Renal cortex interstitium (tissue), 11 donors: ENCODE results near the gene TRIM3. TPM values are rescaled to one million over a fixed set of nuclear protein-coding genes. Genes with fewer than 3 reads are reported as not detected.

Experiments
- DNase-seq, 11 donors: peaks; one replicate each; pipeline ENCODE4 v3.0.0-alpha.2; 2013; ENCODE audit warnings: low read depth in 9 of 11, low spot score in 4 of 11; ENCODE audit errors: extremely low read depth in 1 of 11
- polyA plus RNA-seq, 3 donors: library from polyadenylated mRNA; unstranded; fragments of 120-200 nt; gene quantifications; one replicate each; pipeline ENCODE4 v1.2.1, GENCODE V29; 2013; ENCODE audit not compliant: insufficient read length in 3 of 3

Gene TRIM3
- polyA plus RNA-seq, 3 donors, result 17.2 to 28.2 (median 25.1) TPM

DNA sequence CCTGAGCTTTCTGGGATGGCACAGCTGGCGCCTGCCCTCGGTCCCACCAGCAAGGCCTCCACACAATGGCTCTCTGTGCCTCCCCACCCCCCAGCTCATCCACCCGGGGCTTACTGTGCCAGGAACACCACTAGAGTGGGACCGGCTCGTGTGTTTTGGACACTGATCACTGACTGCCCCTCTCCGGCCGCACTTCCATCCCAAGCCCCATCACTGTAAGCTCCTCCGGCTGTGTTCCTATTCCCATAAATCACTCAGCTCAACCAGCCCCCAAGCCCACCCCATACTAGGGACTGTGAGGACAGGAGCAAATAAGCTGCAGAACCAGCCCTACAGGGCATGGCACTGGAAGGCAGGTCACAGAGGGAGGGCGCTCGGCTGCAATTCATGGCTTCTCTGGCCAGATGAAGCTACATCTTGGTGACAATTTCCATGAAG lies 62.1 kb downstream of the TRIM3 start:
- no peak for DNase-seq

- DNase-seq, result no peak
These were observed 62.9 kb downstream of the TRIM3 start for GRCh38 chr11:6410695-6411430.

GRCh38 chr11:6406370-6406769 lies 67.4 kb downstream of the TRIM3 start:
- no peak for DNase-seq

DNA sequence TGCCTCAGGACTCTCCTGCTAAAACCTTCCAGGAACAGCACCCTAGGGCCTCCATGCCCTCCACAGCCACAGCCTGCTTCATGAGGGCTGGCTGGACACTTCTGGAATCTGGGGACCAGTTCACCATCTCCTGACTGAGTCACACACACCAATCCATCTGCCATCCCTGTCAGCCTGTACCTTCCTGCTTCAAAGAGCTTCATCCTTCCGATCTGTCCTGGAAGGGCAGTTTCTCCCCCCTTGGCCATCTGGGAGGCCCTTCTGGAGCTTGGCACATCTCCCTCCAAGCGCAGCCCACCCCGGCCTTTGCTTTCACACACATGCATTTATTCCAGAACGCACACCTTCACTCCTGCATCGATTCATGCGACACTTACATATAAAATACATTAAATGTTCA lies 67.9 kb downstream of the TRIM3 start:
- no peak for DNase-seq

DNA sequence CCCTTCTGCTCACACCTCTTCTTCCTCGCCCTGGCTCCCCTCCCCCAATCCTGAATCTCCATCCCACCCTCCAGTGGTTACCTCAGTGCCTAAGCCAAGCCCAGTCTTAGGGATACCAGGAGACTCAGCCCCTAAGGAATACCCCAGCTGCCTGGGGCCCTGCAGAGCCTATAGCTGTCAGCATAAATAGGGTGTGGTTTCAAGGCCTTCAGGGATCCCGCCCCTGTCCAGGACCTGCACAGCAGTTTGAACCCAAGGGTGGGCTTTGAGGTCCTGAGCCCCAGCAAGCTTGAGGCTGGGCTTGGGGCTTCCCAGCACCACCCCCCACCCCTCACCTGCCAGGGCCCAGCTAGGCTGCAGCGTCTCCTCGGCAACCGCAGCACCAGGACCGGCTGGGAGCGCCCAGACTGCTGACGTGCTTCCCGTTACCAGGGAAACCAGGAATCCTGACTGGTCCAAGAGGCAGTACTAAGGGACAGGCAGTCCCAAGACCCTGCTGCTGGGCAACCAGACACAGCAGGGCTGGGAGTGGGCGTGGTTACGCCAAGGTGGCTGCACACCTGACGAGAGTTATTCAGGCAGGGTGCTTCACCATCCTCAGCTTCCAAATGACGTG lies 68.6 kb downstream of the TRIM3 start:
- peak in 7 of 11 donors; percentile 17 to 59 (median 36) for DNase-seq

- no peak for DNase-seq
These were observed 69.2 kb downstream of the TRIM3 start for GRCh38 chr11:6404342-6405051.

GRCh38 chr11:6403539-6403938 lies 70.2 kb downstream of the TRIM3 start:
- no peak for DNase-seq

DNA sequence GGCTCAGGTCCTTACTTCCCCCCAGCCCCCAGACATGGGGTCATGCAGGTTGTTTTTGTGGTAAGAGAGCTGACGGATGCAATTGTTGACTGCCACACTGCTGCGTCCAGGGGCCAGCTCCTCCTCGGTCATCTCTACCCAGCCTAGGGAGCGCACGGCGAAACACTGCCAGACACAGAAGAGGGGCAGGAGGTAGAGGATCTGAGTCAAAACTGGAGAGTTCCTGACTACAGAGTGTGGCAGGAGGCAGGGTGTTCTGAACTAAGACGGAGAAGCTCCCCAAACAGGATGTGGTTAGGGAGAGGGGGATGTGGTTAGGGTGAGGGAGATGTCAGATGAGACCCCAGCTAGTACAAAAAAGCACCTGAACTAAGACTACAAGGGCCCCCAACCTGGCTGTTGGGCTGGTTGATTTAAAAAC lies 71.2 kb downstream of the TRIM3 start:
- no peak for DNase-seq

DNA sequence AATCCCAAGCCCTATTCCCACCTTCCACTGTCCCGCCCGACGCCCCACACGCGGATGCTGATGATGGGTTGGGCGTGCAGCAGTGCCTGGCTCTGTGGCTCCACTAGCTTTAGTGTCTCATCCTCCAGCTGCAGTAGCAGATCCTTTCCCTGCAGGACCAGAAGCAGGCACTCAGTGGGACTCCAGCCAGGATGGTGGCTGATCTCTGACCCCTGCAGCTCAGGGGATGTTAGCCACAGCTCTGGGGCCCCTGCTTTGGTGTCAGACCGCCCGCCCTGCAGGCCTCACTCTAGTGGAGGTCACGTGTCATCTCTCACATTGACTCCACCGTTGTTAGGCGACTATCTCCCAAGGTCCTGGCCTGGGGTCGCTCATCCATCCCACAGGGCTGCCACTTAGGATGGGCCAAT lies 71.7 kb downstream of the TRIM3 start:
- DNase-seq, result no peak

- DNase-seq, result no peak
These were observed 72.3 kb downstream of the TRIM3 start for GRCh38 chr11:6401464-6401863.

DNA sequence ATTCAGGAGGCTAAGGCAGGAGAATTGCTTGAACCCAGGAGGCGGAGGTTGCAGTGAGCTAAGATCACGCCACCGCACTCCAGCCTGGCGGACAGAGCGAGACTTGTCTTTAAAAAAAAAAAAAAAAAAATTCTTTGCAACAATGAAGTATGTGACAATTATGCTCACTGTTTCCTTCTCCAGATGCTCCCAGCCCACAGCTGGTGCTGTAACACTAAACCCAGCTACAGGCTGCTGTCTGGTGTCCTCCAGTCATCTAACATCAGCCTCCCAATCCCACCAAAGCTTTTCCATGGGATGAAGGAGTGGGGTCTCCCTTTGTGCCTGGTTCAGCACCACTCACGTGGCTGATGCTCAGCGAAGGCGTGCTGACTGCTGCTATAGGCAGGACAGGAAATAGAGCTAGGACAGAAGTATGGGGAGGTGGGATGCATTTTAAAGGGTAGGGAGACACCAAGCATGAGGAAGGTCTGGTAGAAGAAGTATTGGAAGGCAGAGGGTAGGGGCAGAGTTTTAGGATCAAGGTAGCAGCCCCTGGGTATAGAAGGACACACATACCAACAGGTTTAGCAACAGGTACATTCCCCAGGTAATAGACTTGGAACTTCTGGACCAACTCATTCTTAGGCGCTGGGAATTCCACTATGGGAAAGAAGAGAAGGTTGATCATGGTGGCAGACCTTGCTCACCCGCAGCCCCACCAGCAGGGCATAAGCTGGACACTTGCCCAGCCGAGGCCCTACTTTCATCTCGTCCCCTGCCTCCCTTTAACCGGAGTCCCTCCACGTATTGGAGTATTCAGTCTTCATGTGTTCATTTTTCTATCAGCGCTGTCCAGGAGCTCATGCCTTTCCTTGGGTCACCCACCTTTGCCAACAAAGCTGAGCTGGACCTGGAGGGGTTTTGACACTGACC lies 73.1 kb downstream of the TRIM3 start:
- no peak for DNase-seq

Other genes with a start within 250 kb of the TRIM3 start
- gene FHIP1B, start 239.3 kb downstream of the TRIM3 start, polyA plus RNA-seq, result 10 to 100 TPM; 53.2 to 75.5 (median 55.7) TPM
- under 1 TPM; 0.24 to 0.42 (median 0.30) TPM for gene CNGA4, start 234.9 kb downstream of the TRIM3 start, polyA plus RNA-seq
- under 1 TPM; 0.36 to 0.80 (median 0.61) TPM for gene CCKBR, start 214.1 kb downstream of the TRIM3 start, polyA plus RNA-seq
- gene CAVIN3, start 153.4 kb downstream of the TRIM3 start, polyA plus RNA-seq, result 10 to 100 TPM; 10.3 to 19.8 (median 17.1) TPM
- gene SMPD1, start 83.5 kb downstream of the TRIM3 start, polyA plus RNA-seq, result 10 to 100 TPM; 27.9 to 35.1 (median 34.3) TPM
- gene APBB1, start 54.8 kb downstream of the TRIM3 start, polyA plus RNA-seq, result 10 to 100 TPM; 53.4 to 61.1 (median 60.0) TPM
- 1 to 10 TPM; 3.2 to 4.8 (median 4.2) TPM for gene HPX, start 33.0 kb downstream of the TRIM3 start, polyA plus RNA-seq
- 10 to 100 TPM; 65.5 to 74.7 (median 72.5) TPM for gene ARFIP2, start 7.4 kb upstream of the TRIM3 start, polyA plus RNA-seq
- 10 to 100 TPM; 36.6 to 42.1 (median 39.4) TPM for gene TIMM10B, start 7.6 kb upstream of the TRIM3 start, polyA plus RNA-seq
- 10 to 100 TPM in 1 of 3 donors, 1 to 10 TPM in 2; 7.3 to 13.4 (median 7.3) TPM for gene DNHD1, start 23.3 kb upstream of the TRIM3 start, polyA plus RNA-seq
- 10 to 100 TPM; 21.0 to 25.8 (median 21.5) TPM for gene RRP8, start 129.7 kb upstream of the TRIM3 start, polyA plus RNA-seq
- 100 to 1,000 TPM; 137 to 165 (median 154) TPM for gene ILK, start 129.8 kb upstream of the TRIM3 start, polyA plus RNA-seq
- gene TAF10, start 138.3 kb upstream of the TRIM3 start, polyA plus RNA-seq, result 10 to 100 TPM; 74.3 to 88.5 (median 75.2) TPM
- gene TPP1, start 145.5 kb upstream of the TRIM3 start, polyA plus RNA-seq, result 100 to 1,000 TPM; 115 to 127 (median 115) TPM
- 10 to 100 TPM; 29.1 to 43.4 (median 34.7) TPM for gene DCHS1, start 181.9 kb upstream of the TRIM3 start, polyA plus RNA-seq
- 10 to 100 TPM; 62.5 to 71.5 (median 69.2) TPM for gene MRPL17, start 209.4 kb upstream of the TRIM3 start, polyA plus RNA-seq